ENCODE data around the gene TREML2.
"Not testable (repeated sequence)": the region's sequence is repeated elsewhere in the genome, so short reads cannot be mapped to it uniquely, and the experiment has no call there.

TREML2 gene

GRCh38 chr6:41200901-41201763 is at the start of gene TREML2:
Gene TREML2 (minus strand): TSS chr6:41201149. CDS start chr6:41201008, 141 bp downstream.
- no peak for TF ChIP-seq CTCF (IDR thresholded peaks at IDR 0.05; ENCODE audit: low read depth, low read length)
- no peak within 1 kb of the TSS for H3K4me3 ChIP-seq (ENCODE audit: low read depth, low read length)
- peaks cover 3% of the 10 kb centered on the region for H3K9me3 ChIP-seq (ENCODE audit: severe bottlenecking)
- peaks cover 12% of the 10 kb centered on the region for H3K27me3 ChIP-seq (ENCODE audit: insufficient read depth, low read depth, severe bottlenecking)
- DNase-seq = no peak
- H3K36me3 ChIP-seq = no peaks in the 10 kb centered on the region
- H3K27ac ChIP-seq = no peak within 1 kb of the TSS

- H3K9me3 ChIP-seq (ENCODE audit: severe bottlenecking) = peaks cover 11% of the 10 kb centered on the region
- H3K4me3 ChIP-seq (ENCODE audit: low read depth, low read length) = no peak overlapping the region
- no peak overlapping the region for H3K27ac ChIP-seq
- no peak for DNase-seq
- no peak for TF ChIP-seq CTCF (IDR thresholded peaks at IDR 0.05; ENCODE audit: low read depth, low read length)
- peaks cover 54% of the 10 kb centered on the region for H3K27me3 ChIP-seq (ENCODE audit: insufficient read depth, low read depth, severe bottlenecking)
- H3K36me3 ChIP-seq = no peaks in the 10 kb centered on the region
These were observed 47.1 kb upstream of the TREML2 start for GRCh38 chr6:41247882-41248705.

GRCh38 chr6:41247288-41247865 is 46.4 kb upstream of the TREML2 start:
- no peak for DNase-seq
- Histone ChIP-seq H3K4me3 (ENCODE audit: low read depth, low read length) (no peak overlapping the region), H3K27ac (no peak overlapping the region), H3K9me3 (ENCODE audit: severe bottlenecking) (peaks cover 11% of the 10 kb centered on the region), H3K27me3 (ENCODE audit: insufficient read depth, low read depth, severe bottlenecking) (peaks cover 52% of the 10 kb centered on the region), H3K36me3 (no peaks in the 10 kb centered on the region)
- no peak for TF ChIP-seq CTCF (IDR thresholded peaks at IDR 0.05; ENCODE audit: low read depth, low read length)

- peaks cover 47% of the 10 kb centered on the region for H3K27me3 ChIP-seq (ENCODE audit: insufficient read depth, low read depth, severe bottlenecking)
- peaks cover 11% of the 10 kb centered on the region for H3K9me3 ChIP-seq (ENCODE audit: severe bottlenecking)
- H3K27ac ChIP-seq; DNase-seq; H3K36me3 ChIP-seq; H3K4me3 ChIP-seq (ENCODE audit: low read depth, low read length): not testable (repeated sequence)
These were observed 45.6 kb upstream of the TREML2 start for GRCh38 chr6:41246529-41246928.

- peaks cover 52% of the 10 kb centered on the region for H3K27me3 ChIP-seq (ENCODE audit: insufficient read depth, low read depth, severe bottlenecking)
- no peak overlapping the region for H3K27ac ChIP-seq
- H3K36me3 ChIP-seq = no peaks in the 10 kb centered on the region
- DNase-seq = no peak
- H3K9me3 ChIP-seq (ENCODE audit: severe bottlenecking) = no peaks in the 10 kb centered on the region
- H3K4me3 ChIP-seq (ENCODE audit: low read depth, low read length) = no peak overlapping the region
- TF ChIP-seq CTCF (IDR thresholded peaks at IDR 0.05; ENCODE audit: low read depth, low read length) = no peak
These were observed 38.7 kb upstream of the TREML2 start for GRCh38 chr6:41239467-41240159.

All from WERI-Rb-1 (cell line).